H9 (cell line): ENCODE measurements around the gene TRIM65. TPM values are rescaled to one million over a fixed set of nuclear protein-coding genes. Genes with fewer than 3 reads are reported as not detected.

Source experiments
- DNase-seq: peaks from one replicate; pipeline ENCODE4 v3.0.0-alpha.2; 2017
- H2AFZ ChIP-seq: one replicate; pipeline ENCODE4 v1.6.1; 2013; ENCODE audit warnings: mild to moderate bottlenecking, low read length, control low read depth, moderate library complexity
- H2AK5ac ChIP-seq: 2 replicates; pipeline ENCODE4 v1.6.1; 2013; ENCODE audit warnings: low read length, control low read depth, mixed read lengths; ENCODE audit not compliant: insufficient read length
- H2BK120ac ChIP-seq: one replicate; pipeline ENCODE4 v1.6.1; 2013; ENCODE audit warnings: low read depth, mild to moderate bottlenecking, low read length, control low read depth, inconsistent platforms; ENCODE audit not compliant: poor library complexity, severe bottlenecking
- H2BK12ac ChIP-seq: 2 replicates; pipeline ENCODE4 v1.6.1; 2013; ENCODE audit warnings: low read length, control low read depth, mixed read lengths, low read depth; ENCODE audit not compliant: insufficient read length
- H2BK15ac ChIP-seq: 2 replicates; pipeline ENCODE4 v1.6.1; 2013; ENCODE audit warnings: low read depth, low read length, control low read depth
- H2BK20ac ChIP-seq: one replicate; pipeline ENCODE4 v1.6.1; 2013; ENCODE audit warnings: low read depth, mild to moderate bottlenecking, low read length, control low read depth, inconsistent platforms; ENCODE audit not compliant: poor library complexity, severe bottlenecking
- H2BK5ac ChIP-seq: 2 replicates; pipeline ENCODE4 v1.6.1; 2013; ENCODE audit warnings: low read length, control low read depth, mixed read lengths; ENCODE audit not compliant: insufficient read length
- H3K14ac ChIP-seq: 2 replicates; pipeline ENCODE4 v1.6.1; 2013; ENCODE audit warnings: low read length, control low read depth; ENCODE audit not compliant: insufficient read depth
- H3K18ac ChIP-seq: 2 replicates; pipeline ENCODE4 v1.6.1; 2013; ENCODE audit warnings: low read depth, mild to moderate bottlenecking, mixed read lengths, low read length, control low read depth; ENCODE audit not compliant: insufficient read length
- H3K23ac ChIP-seq: 2 replicates; pipeline ENCODE4 v1.6.1; 2013; ENCODE audit warnings: low read length, control low read depth, mixed read lengths, low read depth; ENCODE audit not compliant: insufficient read length
- H3K23me2 ChIP-seq: 2 replicates; pipeline ENCODE4 v1.6.1; 2013; ENCODE audit warnings: low read depth, mild to moderate bottlenecking, mixed read lengths, low read length, control low read depth; ENCODE audit not compliant: insufficient read length, poor library complexity, severe bottlenecking
- H3K27ac ChIP-seq: 2 replicates; pipeline ENCODE4 v1.5.1; 2013; ENCODE audit warnings: low read length, control low read depth, mixed read lengths, low read depth; ENCODE audit not compliant: insufficient read length
- H3K27me3 ChIP-seq: 2 replicates; pipeline ENCODE4 v1.6.1; 2013; ENCODE audit warnings: low read length, control low read depth, inconsistent platforms; ENCODE audit not compliant: insufficient read depth
- H3K4ac ChIP-seq: 2 replicates; pipeline ENCODE4 v1.6.1; 2013; ENCODE audit warnings: low read depth, mild to moderate bottlenecking, control low read depth, inconsistent platforms, low read length, moderate library complexity
- H3K4me1 ChIP-seq: 2 replicates; pipeline ENCODE4 v1.6.1; 2013; ENCODE audit warnings: low read length, control low read depth, inconsistent platforms; ENCODE audit not compliant: insufficient read depth
- H3K4me2 ChIP-seq: 2 replicates; pipeline ENCODE4 v1.6.1; 2013; ENCODE audit warnings: low read length, control low read depth, mixed read lengths; ENCODE audit not compliant: insufficient read length, insufficient read depth
- H3K56ac ChIP-seq: 2 replicates; pipeline ENCODE4 v1.6.1; 2013; ENCODE audit warnings: low read depth, mild to moderate bottlenecking, mixed read lengths, low read length, control low read depth; ENCODE audit not compliant: insufficient read length
- H3K79me1 ChIP-seq: 2 replicates; pipeline ENCODE4 v1.6.1; 2013; ENCODE audit warnings: low read depth, mild to moderate bottlenecking, moderate library complexity, low read length, control low read depth, inconsistent platforms; ENCODE audit not compliant: insufficient read depth, poor library complexity, severe bottlenecking
- H3K79me2 ChIP-seq: 2 replicates; pipeline ENCODE4 v1.6.1; 2013; ENCODE audit warnings: low read length, control low read depth, inconsistent platforms; ENCODE audit not compliant: insufficient read depth
- H3K9ac ChIP-seq: 2 replicates; pipeline ENCODE4 v1.6.1; 2013; ENCODE audit warnings: low read length, control low read depth, mixed read lengths; ENCODE audit not compliant: insufficient read length; ENCODE audit errors: extremely low read depth
- H3K9me3 ChIP-seq: one replicate; pipeline ENCODE4 v1.6.1; 2013; ENCODE audit warnings: low read depth, low read length, inconsistent platforms; ENCODE audit not compliant: control insufficient read depth
- H3T11ph ChIP-seq: one replicate; pipeline ENCODE4 v1.6.1; 2013; ENCODE audit warnings: mild to moderate bottlenecking, low read length, control low read depth, inconsistent platforms
- H4K20me1 ChIP-seq: one replicate; pipeline ENCODE4 v1.6.1; 2013; ENCODE audit not compliant: control insufficient read depth, insufficient read length, insufficient read depth
- H4K5ac ChIP-seq: 2 replicates; pipeline ENCODE4 v1.6.1; 2013; ENCODE audit warnings: low read depth, mild to moderate bottlenecking, mixed read lengths, low read length, control low read depth; ENCODE audit not compliant: insufficient read length
- H4K8ac ChIP-seq: replicated peaks from 2 replicates; pipeline ENCODE4 v1.6.1; 2013; ENCODE audit warnings: low read length, control low read depth, mixed read lengths, low read depth; ENCODE audit not compliant: insufficient read length
- H4K91ac ChIP-seq: 2 replicates; pipeline ENCODE4 v1.6.1; 2013; ENCODE audit warnings: low read depth, mild to moderate bottlenecking, moderate library complexity, mixed read lengths, low read length, control low read depth; ENCODE audit not compliant: insufficient read length
- H3K27ac Mint-ChIP-seq, 3 experiments: 2 replicates in 2 of 3; 3 replicates in 1 of 3; pipeline ENCODE4 v1.8.0; 2020 to 2021; ENCODE audit warnings: mixed read lengths in 3 of 3, mild to moderate bottlenecking in 1 of 3, moderate library complexity in 1 of 3
- H3K27me3 Mint-ChIP-seq: 2 replicates; pipeline ENCODE4 v1.8.0; 2021; ENCODE audit warnings: low read depth, mild to moderate bottlenecking, moderate library complexity, mixed read lengths
- H3K36me3 Mint-ChIP-seq, 3 experiments: 2 replicates in 2 of 3; 3 replicates in 1 of 3; pipeline ENCODE4 v1.8.0; 2020 to 2021; ENCODE audit warnings: low read depth in 3 of 3, mixed read lengths in 3 of 3; ENCODE audit not compliant: insufficient read depth in 1 of 3
- H3K4me1 Mint-ChIP-seq, 2 experiments: 2 replicates each; pipeline ENCODE4 v1.8.0; 2020; ENCODE audit warnings: mixed read lengths in 2 of 2
- H3K4me3 Mint-ChIP-seq, 2 experiments: 2 replicates in 1 of 2; 3 replicates in 1 of 2; pipeline ENCODE4 v1.8.0; 2020 to 2021; ENCODE audit warnings: mild to moderate bottlenecking in 2 of 2, mixed read lengths in 2 of 2, moderate library complexity in 1 of 2
- H3K9me3 Mint-ChIP-seq, 2 experiments: 2 replicates in 1 of 2; 3 replicates in 1 of 2; pipeline ENCODE4 v1.8.0; 2020; ENCODE audit warnings: mild to moderate bottlenecking in 2 of 2, mixed read lengths in 2 of 2, moderate library complexity in 1 of 2
- WGBS: extraction: QIAGEN DNeasy Blood & Tissue Kit; methylation state at CpG from one replicate; pipeline ENCODE4 v1.1.7; 2013; ENCODE audit warnings: missing lambda C conversion rate, low lambda C conversion rate, mixed read lengths; ENCODE audit not compliant: insufficient read length; ENCODE audit errors: extremely low coverage; 5-methylcytosine and 5-hydroxymethylcytosine counted together
- total RNA-seq: library from RNA; stranded (reverse); gene quantifications from 2 replicates; pipeline ENCODE4 v1.2.1, GENCODE V29; 2021
- TF ChIP-seq, protein P1 (sequence below): fragments of 200-600 bp; sonication (generic); conservative IDR thresholded peaks from 3 replicates; pipeline ENCODE4 v1.8.0; 2021; ENCODE audit warnings: antibody characterized with exemption, mild to moderate bottlenecking

The TRIM65 gene
- total RNA-seq, 1 experiment from 2014 or later = 34.1 TPM

DNA sequence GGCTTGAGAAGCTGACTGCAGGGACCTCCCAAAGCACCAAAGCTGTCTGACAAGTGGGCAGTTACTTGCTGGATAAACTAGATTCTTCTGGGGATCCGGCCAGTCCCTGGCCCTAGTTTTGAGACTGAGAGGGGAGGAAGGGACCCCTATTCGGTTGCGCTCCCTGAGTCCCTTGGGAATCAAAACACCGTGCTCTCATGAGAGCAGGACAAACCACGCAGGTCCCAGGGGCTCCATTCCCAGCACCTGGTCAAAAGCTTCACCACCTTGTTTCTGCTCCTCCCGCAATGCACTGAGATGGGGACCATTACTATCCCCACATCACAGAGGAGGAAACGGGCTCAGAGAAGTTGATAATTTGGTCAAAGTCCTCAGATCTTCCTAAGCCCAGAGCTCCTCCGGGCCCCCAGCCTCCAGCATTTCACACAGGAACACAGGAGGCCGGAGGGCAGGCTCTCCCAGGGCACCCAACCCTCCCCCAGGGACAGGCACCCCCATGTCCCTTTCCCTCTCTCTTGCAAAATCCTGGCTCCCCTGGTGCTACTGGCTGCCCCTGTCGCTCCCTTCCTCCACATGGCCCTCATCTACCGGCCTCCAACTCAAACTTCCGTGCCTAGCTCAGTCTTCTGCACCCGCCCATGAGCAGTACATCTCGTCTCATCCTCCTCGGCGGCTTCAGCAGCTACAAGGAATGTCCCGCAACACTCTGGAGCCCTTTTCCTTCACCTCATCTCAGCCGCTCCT, 3.3 kb downstream of the TRIM65 start:
- H3K27ac ChIP-seq = no peak overlapping the region
- no peak overlapping the region for H2AFZ ChIP-seq
- no peak overlapping the region for H3K9ac ChIP-seq
- WGBS = no CpG with 5 or more reads among the region's 18 CpGs
- H2BK15ac ChIP-seq = no peak overlapping the region
- H3K14ac ChIP-seq = no peak overlapping the region; the same call in 1 of the 2 replicates
- no peak overlapping the region for H4K5ac ChIP-seq
- no peak overlapping the region for H3K56ac ChIP-seq
- no peaks in the 10 kb centered on the region for H3K79me1 ChIP-seq
- H3K23me2 ChIP-seq = peaks cover 8% of the 10 kb centered on the region
- H2AK5ac ChIP-seq = no peak overlapping the region
- Mint-ChIP-seq H3K4me1 (peaks cover 25 to 28% of the 10 kb centered on the region in 2 experiments), H3K9me3 (no peaks in the 10 kb centered on the region), H3K4me3 (peak overlapping the region in 1 of 2 experiments; percentile 33; a peak in 2 of 5 replicates), H3K27ac (peak overlapping the region in 2 of 3 experiments; percentile 24 to 79; a peak in 4 of 7 replicates), H3K36me3 (peaks cover 11 to 36% (median 24%) of the 10 kb centered on the region in 3 experiments), H3K27me3 (no peaks in the 10 kb centered on the region; the same call in 1 of the 2 replicates)
- no peak overlapping the region for H2BK120ac ChIP-seq
- H3K4me1 ChIP-seq = no peaks in the 10 kb centered on the region; the same call in 1 of the 2 replicates
- H2BK5ac ChIP-seq = no peak overlapping the region
- no peak overlapping the region for H2BK12ac ChIP-seq
- DNase-seq = peak; percentile 28
- no peak overlapping the region for H4K91ac ChIP-seq
- H2BK20ac ChIP-seq = no peak overlapping the region
- no peak overlapping the region for H3K4ac ChIP-seq
- H3K27me3 ChIP-seq = no peaks in the 10 kb centered on the region
- H3K4me2 ChIP-seq = no peak overlapping the region
- no peak overlapping the region for H4K8ac ChIP-seq
- H3K9me3 ChIP-seq = no peaks in the 10 kb centered on the region
- no peak overlapping the region for H3K23ac ChIP-seq
- no peak overlapping the region for H3T11ph ChIP-seq
- H3K18ac ChIP-seq = no peak overlapping the region
- TF ChIP-seq, protein P1, sequence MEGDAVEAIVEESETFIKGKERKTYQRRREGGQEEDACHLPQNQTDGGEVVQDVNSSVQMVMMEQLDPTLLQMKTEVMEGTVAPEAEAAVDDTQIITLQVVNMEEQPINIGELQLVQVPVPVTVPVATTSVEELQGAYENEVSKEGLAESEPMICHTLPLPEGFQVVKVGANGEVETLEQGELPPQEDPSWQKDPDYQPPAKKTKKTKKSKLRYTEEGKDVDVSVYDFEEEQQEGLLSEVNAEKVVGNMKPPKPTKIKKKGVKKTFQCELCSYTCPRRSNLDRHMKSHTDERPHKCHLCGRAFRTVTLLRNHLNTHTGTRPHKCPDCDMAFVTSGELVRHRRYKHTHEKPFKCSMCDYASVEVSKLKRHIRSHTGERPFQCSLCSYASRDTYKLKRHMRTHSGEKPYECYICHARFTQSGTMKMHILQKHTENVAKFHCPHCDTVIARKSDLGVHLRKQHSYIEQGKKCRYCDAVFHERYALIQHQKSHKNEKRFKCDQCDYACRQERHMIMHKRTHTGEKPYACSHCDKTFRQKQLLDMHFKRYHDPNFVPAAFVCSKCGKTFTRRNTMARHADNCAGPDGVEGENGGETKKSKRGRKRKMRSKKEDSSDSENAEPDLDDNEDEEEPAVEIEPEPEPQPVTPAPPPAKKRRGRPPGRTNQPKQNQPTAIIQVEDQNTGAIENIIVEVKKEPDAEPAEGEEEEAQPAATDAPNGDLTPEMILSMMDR = no peak
- no peaks in the 10 kb centered on the region for H3K79me2 ChIP-seq
- H4K20me1 ChIP-seq = no peaks in the 10 kb centered on the region
